ENCODE data around the gene GSTM4.

Gene GSTM4

GRCh38 chr1:109654519-109654918 lies 1.4 kb upstream of the GSTM4 start:
- TF ChIP-seq, protein P1, sequence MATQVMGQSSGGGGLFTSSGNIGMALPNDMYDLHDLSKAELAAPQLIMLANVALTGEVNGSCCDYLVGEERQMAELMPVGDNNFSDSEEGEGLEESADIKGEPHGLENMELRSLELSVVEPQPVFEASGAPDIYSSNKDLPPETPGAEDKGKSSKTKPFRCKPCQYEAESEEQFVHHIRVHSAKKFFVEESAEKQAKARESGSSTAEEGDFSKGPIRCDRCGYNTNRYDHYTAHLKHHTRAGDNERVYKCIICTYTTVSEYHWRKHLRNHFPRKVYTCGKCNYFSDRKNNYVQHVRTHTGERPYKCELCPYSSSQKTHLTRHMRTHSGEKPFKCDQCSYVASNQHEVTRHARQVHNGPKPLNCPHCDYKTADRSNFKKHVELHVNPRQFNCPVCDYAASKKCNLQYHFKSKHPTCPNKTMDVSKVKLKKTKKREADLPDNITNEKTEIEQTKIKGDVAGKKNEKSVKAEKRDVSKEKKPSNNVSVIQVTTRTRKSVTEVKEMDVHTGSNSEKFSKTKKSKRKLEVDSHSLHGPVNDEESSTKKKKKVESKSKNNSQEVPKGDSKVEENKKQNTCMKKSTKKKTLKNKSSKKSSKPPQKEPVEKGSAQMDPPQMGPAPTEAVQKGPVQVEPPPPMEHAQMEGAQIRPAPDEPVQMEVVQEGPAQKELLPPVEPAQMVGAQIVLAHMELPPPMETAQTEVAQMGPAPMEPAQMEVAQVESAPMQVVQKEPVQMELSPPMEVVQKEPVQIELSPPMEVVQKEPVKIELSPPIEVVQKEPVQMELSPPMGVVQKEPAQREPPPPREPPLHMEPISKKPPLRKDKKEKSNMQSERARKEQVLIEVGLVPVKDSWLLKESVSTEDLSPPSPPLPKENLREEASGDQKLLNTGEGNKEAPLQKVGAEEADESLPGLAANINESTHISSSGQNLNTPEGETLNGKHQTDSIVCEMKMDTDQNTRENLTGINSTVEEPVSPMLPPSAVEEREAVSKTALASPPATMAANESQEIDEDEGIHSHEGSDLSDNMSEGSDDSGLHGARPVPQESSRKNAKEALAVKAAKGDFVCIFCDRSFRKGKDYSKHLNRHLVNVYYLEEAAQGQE (IDR thresholded peaks at IDR 0.05; ENCODE audit: insufficient replicate concordance, low read depth) = no peak
- no peak overlapping the region for H3K4me3 ChIP-seq (replicated peaks; ENCODE audit: insufficient read depth, low read length)
- no peak for DNase-seq (ENCODE audit: low read depth in 1 of 2, low spot score in 1 of 2)
- H3K27ac ChIP-seq (replicated peaks) = no peak overlapping the region
- no peaks in the 10 kb centered on the region for H3K27me3 ChIP-seq (ENCODE audit: insufficient read depth, poor library complexity, severe bottlenecking)

DNA sequence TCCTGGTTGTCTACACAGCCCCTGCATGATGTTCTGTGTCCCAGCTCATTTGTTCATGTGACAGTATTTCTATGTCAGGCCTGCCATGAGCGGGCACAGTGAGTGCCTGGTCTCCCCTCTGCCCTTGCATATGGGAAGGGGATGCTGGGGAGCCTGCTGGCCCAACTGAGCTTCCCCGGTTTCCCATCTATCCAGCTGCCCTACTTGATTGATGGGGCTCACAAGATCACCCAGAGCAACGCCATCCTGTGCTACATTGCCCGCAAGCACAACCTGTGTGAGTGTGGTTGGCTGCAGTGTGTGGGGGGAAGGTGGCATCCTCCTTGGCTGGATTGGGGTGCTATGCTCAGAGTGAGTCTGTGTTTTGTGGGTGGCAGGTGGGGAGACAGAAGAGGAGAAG lies 1.5 kb downstream of the GSTM4 start:
- Histone ChIP-seq H3K27ac (replicated peaks) (no peak overlapping the region), H3K27me3 (ENCODE audit: insufficient read depth, poor library complexity, severe bottlenecking) (no peaks in the 10 kb centered on the region), H3K4me3 (replicated peaks; ENCODE audit: insufficient read depth, low read length) (no peak overlapping the region)
- DNase-seq (ENCODE audit: low read depth in 1 of 2, low spot score in 1 of 2) = peak in 1 of 2 experiments; percentile 0
- TF ChIP-seq, protein P1 (IDR thresholded peaks at IDR 0.05; ENCODE audit: insufficient replicate concordance, low read depth) = no peak
- no peak for TF ChIP-seq CTCF (IDR thresholded peaks at IDR 0.05; ENCODE audit: insufficient read depth, low read length)
- TF ChIP-seq SPI1 (IDR thresholded peaks at IDR 0.05; ENCODE audit: borderline replicate concordance, low read depth) = no peak
- TF ChIP-seq GABPA (IDR thresholded peaks at IDR 0.05; ENCODE audit: low read depth) = no peak
- TF ChIP-seq POLR2AphosphoS5 (IDR thresholded peaks at IDR 0.05; ENCODE audit: low read depth) = no peak

DNA sequence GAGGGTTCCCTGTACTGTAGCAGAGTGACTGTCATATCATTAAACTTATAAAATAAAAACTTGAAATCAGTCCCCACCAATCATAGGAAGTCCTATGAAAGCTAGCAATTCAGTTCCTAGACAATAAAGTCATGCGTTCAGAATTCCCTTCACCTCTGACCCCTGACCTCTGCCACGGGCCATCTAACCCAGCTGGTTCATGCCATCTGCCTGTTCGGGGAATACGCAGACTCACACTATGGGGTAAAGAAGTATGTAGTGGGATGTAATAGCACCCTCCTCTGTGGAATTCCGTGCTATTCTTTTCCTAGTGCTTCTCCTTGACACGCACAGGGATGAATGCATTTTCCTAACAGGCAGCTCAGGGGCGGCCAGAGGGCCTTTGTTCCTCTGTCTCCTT lies 2.1 kb downstream of the GSTM4 start:
- Histone ChIP-seq H3K4me3 (replicated peaks; ENCODE audit: insufficient read depth, low read length) (no peak overlapping the region), H3K27me3 (ENCODE audit: insufficient read depth, poor library complexity, severe bottlenecking) (no peaks in the 10 kb centered on the region), H3K27ac (replicated peaks) (no peak overlapping the region)
- TF ChIP-seq GABPA (IDR thresholded peaks at IDR 0.05; ENCODE audit: low read depth) (no peak), SPI1 (IDR thresholded peaks at IDR 0.05; ENCODE audit: borderline replicate concordance, low read depth) (no peak), POLR2AphosphoS5 (IDR thresholded peaks at IDR 0.05; ENCODE audit: low read depth) (no peak), CTCF (IDR thresholded peaks at IDR 0.05; ENCODE audit: insufficient read depth, low read length) (no peak)
- TF ChIP-seq, protein P1 (IDR thresholded peaks at IDR 0.05; ENCODE audit: insufficient replicate concordance, low read depth) = no peak
- DNase-seq (ENCODE audit: low read depth in 1 of 2, low spot score in 1 of 2) = peak in 1 of 2 experiments; percentile 0
